ENCODE measurements around the gene CACNA1C. TPM values are rescaled to one million over a fixed set of nuclear protein-coding genes. Genes with fewer than 3 reads are reported as not detected.

Gene CACNA1C
- total RNA-seq, 1 donor from 2014 or later, result 15.6 TPM

DNA sequence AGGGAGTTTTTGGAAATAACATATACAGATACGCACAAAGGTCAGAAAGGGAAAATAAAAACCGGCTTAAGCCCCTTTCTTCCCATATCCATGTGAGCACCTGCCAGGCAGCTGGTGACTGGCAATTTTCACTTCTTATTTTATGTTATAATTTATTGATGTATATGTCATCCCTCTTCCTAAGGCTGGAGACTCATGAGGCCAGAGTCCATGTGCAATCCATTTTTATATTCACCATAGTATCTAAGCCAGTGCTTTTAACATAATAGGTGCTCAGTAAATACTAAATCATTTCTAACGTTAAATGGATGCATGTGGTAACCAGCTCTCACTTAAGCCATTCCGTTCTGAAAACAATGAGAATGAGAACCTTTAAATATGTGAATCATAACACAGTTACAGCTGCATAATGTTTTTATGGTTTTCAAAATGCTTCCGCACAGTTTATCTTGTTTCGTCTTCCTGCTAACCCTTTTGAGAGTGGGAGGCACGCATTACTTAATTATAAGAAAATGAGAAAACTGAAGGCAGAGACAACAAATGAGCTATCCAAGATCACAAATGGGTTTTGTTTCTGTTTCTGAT lies 178.3 kb downstream of the CACNA1C start:
- Histone ChIP-seq H3K4me3 (no peak overlapping the region), H3K4me1 (no peaks in the 10 kb centered on the region), H3K36me3 (no peaks in the 10 kb centered on the region), H3K27me3 (peaks cover 4% of the 10 kb centered on the region), H3K27ac (no peak overlapping the region), H3K9me3 (no peaks in the 10 kb centered on the region)
- ATAC-seq (no peak), DNase-seq (no peak)
- intact Hi-C loops (cut with DNase I), result no loop called here
- TF ChIP-seq, protein P1, sequence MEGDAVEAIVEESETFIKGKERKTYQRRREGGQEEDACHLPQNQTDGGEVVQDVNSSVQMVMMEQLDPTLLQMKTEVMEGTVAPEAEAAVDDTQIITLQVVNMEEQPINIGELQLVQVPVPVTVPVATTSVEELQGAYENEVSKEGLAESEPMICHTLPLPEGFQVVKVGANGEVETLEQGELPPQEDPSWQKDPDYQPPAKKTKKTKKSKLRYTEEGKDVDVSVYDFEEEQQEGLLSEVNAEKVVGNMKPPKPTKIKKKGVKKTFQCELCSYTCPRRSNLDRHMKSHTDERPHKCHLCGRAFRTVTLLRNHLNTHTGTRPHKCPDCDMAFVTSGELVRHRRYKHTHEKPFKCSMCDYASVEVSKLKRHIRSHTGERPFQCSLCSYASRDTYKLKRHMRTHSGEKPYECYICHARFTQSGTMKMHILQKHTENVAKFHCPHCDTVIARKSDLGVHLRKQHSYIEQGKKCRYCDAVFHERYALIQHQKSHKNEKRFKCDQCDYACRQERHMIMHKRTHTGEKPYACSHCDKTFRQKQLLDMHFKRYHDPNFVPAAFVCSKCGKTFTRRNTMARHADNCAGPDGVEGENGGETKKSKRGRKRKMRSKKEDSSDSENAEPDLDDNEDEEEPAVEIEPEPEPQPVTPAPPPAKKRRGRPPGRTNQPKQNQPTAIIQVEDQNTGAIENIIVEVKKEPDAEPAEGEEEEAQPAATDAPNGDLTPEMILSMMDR (IDR thresholded peaks at IDR 0.05), result no peak

DNA sequence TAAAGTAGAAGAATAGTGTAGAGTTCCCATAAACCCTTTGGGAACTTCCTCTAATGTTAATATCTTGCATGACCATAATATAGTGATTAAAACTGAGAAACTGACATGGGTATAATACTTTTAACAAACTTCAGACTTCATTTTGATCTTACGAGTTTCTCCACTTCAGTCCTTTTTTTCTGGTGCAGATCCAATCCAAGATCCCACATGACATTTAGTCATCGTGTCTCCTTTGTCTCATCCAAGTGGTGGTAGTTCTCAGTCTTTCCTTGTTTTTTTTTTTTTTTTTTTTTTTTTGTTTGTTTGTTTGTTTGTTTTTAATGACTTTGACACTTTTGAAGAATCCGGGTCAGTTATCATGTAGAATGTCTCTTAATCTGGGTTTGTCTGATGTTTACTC lies 179.2 kb downstream of the CACNA1C start:
- ATAC-seq (no peak), DNase-seq (no peak)
- intact Hi-C loops (cut with DNase I), result no loop called here
- no peaks in the 10 kb centered on the region for H3K9me3 ChIP-seq
- no peak overlapping the region for H3K4me3 ChIP-seq
- TF ChIP-seq, protein P1 (IDR thresholded peaks at IDR 0.05), result no peak
- H3K4me1 ChIP-seq, result no peaks in the 10 kb centered on the region
- H3K27ac ChIP-seq, result no peak overlapping the region
- no peaks in the 10 kb centered on the region for H3K36me3 ChIP-seq
- H3K27me3 ChIP-seq, result peaks cover 4% of the 10 kb centered on the region

DNA sequence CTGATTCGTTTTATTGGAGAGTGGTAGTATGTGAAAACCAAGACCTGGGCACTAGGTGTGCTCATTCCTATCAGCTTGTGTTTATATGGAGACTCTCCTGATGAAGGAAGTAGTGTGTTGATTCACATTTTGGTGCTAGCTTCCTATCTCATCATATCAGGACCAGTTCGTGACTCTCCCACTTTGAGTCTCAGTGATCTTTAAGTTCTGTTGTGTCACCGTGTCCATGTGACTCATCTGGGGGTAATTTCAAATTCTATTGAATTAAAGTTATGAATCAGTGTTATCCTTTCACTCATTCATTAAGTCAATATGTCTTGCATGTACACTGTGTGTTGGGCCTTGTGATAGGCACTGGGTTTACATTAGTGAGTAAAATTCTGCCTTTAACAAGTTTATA lies 180.2 kb downstream of the CACNA1C start:
- no peaks in the 10 kb centered on the region for H3K4me1 ChIP-seq

DNA sequence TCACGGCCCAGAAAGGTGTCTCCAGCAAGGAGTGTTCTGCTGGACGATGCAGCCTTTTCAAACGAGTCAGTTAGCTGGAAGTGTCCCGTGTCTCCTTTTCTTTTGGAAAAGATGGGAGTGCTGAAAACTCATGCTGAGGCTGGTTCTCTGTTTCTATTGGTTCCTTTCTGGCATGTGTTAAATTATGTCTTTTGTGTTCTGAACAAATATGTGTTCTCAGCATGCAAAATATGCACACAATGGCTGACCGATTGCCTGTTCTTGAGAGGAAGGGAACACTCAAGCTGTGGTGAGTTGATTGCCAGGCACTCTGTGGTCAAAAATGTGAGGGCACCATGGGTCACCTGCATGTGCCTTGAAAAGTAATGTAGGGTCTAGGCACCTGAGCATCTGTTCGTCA lies 181.3 kb downstream of the CACNA1C start:
- DNase-seq, result no peak
- Histone ChIP-seq H3K27ac (no peak overlapping the region), H3K27me3 (peaks cover 4% of the 10 kb centered on the region), H3K4me1 (no peaks in the 10 kb centered on the region), H3K36me3 (no peaks in the 10 kb centered on the region), H3K4me3 (no peak overlapping the region), H3K9me3 (no peaks in the 10 kb centered on the region)
- TF ChIP-seq, protein P1 (IDR thresholded peaks at IDR 0.05), result no peak
- ATAC-seq, result no peak
- intact Hi-C loops (cut with DNase I), result no loop called here

More for the DNA sequence above, 180.2 kb downstream of the CACNA1C start:
- no peaks in the 10 kb centered on the region for H3K9me3 ChIP-seq
- DNase-seq (no peak), ATAC-seq (no peak)
- peaks cover 4% of the 10 kb centered on the region for H3K27me3 ChIP-seq
- TF ChIP-seq, protein P1 (IDR thresholded peaks at IDR 0.05), result no peak
- no peak overlapping the region for H3K4me3 ChIP-seq
- H3K27ac ChIP-seq, result no peak overlapping the region
- no peaks in the 10 kb centered on the region for H3K36me3 ChIP-seq
- intact Hi-C loops (cut with DNase I), result no loop called here

DNA sequence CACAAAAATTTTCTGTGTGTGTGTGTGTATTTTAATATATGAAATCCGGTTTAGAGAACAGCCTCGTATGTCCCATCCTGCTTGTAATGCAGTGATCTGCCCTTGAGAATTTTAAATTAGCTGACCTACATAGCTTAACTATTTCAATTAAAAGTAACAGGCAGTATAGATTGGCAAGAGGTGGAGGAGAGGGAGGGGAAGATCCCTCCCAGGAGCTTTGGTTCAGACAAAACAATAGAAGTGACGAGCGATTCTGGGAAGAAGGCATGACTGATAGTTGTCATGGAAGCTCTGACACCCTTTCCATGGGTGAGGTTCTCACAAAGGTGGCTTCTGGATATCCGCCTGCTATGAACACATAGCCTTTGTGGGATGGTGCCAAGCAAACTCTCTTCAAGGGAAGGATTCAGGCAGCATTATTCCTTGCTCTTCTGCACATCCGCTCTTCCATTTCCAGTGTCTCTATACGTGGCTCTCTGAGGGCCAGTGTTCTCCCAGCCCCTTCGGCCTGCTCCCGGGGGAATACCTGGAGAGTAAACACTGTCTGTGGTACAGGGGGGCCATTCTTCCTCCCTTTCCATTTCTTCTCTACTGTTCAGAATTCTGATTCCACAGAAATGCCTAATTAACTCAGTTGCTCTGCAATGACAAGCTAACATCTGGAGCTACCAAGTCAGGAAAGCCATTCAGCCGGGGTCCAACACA lies 182.0 kb downstream of the CACNA1C start:
- H3K4me3 ChIP-seq, result no peak overlapping the region
- no peaks in the 10 kb centered on the region for H3K9me3 ChIP-seq
- intact Hi-C loops (cut with DNase I), result no loop called here
- DNase-seq, result no peak
- ATAC-seq, result no peak
- peaks cover 4% of the 10 kb centered on the region for H3K27me3 ChIP-seq
- no peaks in the 10 kb centered on the region for H3K4me1 ChIP-seq
- TF ChIP-seq, protein P1 (IDR thresholded peaks at IDR 0.05), result no peak
- H3K27ac ChIP-seq, result no peak overlapping the region
- H3K36me3 ChIP-seq, result no peaks in the 10 kb centered on the region

Measured in upper lobe of right lung (tissue), 1 donor.